Measurements from ENCODE around the gene ADARB2.

Gene ADARB2

DNA sequence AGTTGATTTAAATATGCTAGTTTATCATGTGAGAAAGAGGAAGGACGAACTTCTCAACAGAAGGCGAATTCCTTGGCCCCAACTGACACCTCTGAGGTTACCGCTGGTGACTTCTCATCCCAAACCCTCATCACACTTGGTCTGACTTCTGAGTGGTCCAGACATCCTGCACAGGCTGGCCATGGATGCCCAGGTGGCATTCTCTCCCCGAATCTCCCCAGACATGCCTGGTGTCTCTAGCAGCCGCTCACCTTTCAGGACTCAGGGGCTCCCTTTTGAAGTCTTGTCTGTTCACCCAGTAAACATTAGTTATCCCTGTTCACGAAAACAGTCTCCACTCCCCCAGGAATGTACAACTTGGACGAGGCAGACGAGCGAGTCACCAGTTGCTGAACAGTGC is 157.7 kb downstream of the ADARB2 start:
- DNase-seq = no peak

DNA sequence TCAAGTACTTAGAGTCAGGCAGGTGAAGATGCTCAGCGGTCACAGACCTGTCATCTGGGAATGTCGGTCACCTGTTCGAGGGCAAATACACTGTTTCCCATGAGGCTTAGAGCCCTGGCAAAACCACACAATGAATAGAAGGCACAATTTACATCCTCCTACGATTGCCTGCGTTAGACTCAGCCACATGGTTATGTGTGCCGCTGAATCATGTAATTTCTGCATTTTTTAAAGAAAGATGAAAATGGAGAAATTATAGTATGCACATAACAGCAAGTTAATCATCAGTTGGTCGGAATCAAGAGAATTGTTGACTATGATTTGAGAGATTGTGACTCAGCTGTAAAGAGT is 158.2 kb downstream of the ADARB2 start:
- no peak for DNase-seq

DNA sequence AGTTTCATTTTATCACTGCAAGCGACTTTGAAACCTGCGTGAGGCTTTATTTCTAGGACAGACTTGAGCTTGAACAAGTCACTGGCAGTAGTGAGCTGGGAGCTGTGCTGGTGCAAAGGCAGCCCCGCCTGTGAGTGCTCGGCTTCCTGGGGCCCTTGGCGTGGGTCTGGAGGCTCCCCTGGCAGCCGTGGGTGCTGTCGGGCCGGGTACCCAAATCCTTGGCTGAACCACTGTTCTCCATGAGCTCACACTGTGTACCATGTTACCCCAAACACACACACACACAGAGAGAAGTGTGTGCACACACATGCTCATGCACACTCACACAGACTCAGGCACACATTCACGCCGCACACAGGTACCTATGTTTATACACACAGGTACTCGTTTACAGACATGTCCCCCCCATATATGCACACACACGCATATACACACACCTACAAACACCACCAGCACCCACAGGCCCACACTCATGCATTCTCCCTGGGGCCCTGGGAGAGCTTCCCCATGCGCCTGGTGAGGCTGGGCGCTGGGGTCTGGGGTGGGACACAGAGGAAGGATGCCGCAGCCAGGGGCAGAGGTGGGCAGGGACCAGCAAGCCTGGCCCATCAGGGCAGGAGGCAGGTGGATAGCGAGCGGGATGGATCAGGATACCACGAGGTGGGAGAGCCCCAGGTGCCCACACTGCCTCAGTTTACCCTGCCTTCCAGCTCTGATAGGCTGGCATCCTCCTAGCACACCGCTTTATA is 158.8 kb downstream of the ADARB2 start:
- DNase-seq = no peak

DNA sequence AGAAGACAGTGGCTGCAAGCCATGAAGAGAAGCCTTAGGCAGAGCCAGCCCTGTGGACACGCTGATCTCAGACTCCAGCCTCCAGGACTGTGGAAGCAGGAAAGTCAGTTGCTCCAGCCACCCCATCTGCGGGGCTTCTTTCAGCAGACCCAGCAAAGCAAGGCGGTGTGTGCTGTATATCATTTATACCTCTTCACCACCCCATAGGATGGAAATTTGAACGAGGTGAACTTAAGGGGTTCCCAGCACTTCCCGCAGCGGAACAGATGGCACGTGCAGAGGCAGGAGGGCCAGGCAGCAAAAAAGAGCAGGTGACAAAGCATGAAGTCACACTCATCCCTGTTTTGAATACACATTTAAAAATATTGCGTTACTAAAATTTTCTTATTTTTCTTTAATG is 159.4 kb downstream of the ADARB2 start:
- no peak for DNase-seq

DNA sequence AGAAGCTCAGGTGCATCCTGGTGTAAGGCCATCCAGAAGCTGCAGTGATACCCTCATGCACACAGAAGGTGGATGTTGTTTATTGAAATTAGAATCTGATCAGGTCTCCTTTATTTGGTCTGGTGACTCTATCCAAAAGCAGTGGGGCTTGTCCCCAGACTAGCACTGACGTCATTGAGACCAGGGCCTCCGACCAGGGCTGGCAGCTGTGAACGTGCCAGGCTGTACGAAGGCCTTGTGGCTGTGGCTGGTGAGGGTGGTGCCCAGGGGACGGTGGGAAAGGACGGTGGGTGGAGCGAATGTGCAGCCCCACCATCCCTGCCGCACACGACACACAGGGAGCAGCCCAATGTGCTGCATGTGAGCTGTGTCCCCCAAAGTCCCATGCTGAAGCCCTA is 160.0 kb downstream of the ADARB2 start:
- no peak for DNase-seq

DNA sequence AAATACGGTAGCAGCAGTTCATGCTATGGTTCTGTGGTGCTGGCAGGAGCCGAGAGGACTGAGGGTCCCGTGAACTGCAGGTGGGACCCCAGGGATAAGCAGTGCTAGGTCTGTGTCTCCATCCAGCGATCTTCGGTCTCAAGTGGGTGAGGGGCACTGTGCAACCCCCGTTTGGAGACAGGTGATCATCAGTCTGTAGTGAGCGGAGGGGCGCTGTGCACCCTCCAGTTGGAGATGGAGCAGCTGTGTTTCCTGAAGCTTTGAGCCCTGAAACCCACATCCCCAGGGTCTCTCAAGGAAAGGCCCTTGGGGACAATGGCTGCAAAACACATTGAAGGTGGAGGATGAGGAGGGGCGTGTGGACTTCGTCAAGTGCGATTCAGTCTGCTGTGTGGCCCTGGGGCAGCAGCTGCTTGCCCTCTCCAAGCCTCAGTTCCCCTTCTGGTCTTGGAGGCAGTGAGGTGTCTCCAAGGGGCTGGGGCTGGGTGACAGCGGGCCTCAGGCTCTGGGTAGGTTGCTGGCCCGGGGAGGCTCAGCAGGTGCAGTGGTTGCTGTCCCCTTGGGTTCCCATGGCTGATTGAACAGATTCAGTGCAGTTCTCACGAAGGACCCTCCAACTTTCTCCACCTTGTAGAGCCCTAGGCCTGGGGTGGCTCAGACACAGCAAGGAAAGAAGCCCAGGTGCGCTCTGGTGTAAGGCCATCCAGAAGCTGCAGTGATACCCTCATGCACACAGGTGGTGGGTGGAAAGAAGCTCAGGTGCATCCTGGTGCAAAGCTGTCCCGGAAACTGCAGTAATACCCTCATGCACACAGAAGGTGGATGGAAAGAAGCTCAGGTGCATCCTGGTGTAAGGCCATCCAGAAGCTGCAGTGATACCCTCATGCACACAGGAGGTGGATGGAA is 160.6 kb downstream of the ADARB2 start:
- DNase-seq = no peak

DNA sequence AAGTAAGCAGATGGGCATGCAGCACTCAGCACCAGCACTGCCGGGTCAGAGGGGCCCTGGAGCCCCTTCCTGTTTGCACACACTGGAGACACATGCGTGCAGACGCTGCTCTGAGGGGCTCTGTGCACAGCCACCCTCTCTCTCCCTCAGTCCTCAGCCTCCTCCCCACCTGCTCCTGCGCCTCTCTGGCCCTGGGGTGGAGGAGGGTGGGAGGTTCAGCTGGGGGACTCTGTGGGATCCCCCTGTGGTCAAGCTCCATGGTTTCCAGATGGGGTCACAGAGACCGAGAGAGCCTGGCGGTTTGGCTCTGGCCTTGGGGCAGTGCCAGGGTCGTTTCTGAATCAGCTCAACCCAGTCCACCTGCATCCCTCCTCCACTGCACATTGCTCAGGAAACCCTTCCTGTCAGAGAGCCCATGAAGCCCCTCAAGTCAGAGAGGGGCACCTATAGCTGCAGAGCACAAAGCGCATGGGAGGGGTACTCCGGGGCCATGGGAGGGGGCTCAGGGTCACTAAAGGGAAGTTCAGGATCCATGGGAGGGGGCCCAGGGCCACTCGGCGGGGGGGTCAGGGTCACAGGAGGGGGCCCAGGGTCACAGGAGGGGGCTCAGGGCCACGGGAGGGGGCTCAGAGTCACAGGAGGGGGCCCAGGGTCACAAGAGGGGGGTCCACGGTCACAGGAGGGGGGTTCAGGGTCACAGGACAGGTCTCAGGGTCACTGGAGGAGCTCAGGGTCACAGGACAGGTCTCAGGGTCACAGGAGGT is 161.7 kb downstream of the ADARB2 start:
- no peak for DNase-seq

DNA sequence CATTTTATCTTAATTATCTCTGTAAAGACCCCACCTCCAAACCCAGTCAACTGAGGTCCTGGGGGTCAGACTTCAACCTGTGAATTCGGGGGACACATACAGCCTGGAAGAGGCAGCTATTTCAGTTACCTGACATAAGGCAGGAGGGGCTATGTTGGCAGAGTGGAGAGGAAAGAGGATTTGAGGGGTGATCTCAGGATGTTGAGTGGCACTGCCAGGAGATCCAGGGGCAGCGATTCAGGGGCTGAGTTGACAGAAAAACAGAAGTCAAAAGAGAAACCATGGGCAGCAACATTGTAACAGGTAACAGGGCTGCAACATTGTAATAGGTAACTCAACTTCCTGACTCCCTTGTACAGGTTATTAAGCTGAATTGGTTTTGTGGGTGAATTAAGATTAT is 162.6 kb downstream of the ADARB2 start:
- DNase-seq = no peak

DNA sequence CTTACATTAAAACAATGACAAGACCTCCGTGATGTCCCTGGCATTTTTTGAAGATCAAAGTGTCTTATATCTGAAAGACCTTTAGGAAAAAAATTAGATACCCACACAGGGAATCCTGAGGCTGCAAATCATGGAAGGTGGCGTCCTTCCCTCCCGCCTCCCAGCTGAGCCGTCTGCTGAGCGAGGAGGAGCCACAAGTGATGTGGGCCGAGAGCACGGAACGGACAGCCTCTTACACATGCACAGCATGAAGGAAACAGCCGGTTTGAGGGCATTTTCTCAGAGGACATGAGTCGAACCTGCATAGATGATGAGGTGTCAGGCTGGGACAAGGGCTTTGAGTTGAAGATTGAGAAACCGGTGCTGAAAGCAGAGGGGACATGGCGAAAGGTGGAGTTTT is 163.3 kb downstream of the ADARB2 start:
- DNase-seq = no peak

DNA sequence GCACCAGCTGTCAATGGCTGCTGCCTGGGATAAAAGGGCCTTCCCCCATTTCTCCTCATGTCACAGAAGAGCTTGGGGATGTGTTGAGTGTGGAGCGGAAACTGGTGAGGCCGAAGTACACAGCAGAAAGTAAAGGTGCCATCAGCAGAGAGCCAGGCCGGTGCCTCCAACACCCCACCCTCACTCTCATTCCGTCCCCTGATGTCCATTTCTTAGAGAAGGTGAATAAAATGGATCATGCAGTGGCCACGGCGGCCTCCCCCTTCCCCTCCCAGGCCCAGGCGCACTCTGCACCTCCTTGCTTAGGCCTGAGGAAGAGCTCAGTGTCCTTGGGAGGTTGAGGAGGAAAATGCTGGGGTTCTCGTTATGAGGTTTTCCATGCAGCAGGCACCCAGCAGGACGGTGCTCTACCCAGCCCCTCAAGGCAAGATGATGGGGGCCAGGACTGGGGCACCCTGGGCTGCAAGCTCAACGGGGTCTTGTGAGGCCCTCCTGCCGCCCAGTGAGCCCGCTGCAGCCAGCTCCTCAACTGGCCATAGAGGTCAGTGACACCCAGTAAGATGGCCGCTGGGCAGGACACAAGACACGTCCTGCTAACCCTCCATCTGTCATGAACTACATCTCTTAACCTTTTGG is 163.9 kb downstream of the ADARB2 start:
- no peak for DNase-seq

DNA sequence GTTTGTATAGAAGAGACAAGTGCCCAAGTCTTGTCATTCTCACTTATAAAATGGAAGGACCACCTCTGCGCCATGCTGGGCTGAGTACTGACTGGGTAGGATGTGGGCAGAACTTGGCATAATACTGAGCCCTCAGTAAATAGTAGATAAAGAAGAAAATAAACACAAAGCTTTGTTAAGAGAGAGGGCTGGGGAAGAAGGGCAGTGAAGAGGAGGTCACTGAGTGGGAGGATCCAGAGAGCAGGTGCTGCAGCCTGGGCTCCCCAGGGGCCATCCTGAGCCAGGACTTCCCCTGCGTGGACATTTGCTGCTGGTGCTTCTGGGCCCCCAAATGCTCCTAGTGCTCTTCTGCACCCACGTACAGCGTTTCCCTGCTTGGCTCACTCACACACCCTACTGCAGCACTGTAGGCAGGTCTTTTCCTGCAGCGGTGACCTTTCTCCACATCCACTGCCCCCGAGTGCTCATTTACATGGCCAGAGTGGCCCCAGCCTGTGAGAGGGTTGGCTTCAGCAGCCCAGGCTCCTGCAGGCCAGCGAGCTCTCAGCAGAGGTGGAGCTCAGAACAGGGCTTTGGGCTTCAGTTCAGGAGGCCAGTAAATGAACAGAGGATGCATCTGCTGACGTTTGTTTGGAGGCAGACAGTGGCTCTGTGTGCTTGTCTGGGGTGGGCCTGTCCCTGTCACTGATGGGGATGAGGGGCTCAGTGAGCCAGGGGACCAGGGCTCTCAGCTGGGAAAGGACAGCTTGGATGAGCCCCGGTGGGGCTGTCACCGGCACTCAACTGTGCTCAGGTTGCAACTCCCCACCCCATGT is 164.6 kb downstream of the ADARB2 start:
- DNase-seq = no peak

DNA sequence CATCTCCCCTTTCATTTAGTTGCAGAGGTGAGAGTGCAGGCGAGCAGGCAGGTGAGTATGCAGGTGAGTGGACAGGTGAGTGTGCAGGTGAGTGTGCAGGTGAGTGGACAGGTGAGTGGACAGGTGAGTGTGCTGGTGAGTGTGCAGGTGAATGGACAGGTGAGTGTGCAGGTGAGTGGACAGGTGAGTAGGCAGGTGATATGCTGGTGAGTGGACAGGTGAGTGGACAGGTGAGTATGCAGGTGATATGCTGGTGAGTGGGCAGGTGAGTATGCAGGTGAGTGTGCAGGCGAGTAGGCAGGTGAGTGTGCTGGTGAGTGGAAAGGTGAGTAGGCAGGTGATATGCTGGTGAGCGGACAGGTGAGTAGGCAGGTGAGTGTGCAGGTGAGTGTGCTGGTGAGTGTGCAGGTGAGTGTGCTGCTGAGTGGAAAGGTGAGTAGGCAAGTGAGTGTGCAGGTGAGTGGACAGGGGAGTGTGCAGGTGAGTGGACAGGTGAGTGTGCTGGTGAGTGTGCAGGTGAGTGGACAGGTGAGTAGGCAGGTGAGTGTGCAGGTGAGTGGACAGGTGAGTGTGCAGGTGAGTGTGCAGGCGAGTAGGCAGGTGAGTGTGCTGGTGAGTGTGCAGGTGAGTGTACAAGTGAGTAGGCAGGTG is 165.6 kb downstream of the ADARB2 start:
- DNase-seq = no peak

DNA sequence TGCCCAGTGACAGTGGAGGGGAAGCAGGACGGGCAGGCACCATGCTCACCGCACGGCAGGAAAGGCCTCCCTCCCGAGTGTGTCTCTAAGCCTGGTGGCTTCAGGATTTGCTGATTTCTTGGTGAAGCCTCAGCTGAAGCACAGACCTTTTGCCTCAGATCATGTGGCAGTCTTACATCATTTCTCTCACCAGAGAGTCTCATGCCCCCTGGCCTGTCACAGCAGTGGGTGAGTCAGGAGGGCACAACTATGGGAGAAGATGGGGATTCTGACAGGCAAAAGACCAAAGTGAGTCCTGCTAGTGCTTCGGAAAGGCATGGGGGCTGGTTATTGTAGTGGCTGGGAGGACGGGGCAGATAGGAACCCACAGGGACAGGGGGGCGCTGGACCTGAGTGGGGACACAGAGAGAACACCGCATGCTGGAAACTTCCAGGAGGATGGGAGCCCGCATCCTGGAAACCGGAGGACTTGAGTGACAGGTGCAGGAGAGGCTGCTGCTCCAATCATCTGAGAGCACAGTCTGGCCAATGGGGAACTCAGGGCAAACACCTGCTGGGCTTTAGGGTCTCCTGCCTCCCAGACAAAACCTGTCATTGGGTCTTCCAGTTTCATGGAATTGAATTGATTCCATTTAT is 166.8 kb downstream of the ADARB2 start:
- DNase-seq = no peak

DNA sequence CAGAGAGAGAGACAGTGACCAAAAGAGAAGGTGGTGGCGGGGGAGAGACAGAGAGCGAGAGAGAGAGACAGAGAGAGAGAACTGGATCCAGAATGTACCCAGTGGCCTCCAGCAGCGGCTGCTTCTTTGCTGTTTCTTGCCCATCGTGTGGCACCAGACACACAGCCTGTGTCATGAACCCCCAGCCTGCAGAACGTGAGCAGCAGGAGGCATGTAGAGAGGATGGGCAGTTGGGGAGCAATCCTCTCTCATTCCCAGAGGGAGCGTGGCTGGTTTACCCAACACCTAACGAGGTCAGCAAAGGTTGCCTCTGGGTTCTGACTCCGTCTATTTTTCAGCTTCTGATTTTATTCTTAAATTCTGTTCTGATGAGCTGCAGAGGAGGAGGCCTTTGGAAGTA is 168.1 kb downstream of the ADARB2 start:
- DNase-seq = no peak

DNA sequence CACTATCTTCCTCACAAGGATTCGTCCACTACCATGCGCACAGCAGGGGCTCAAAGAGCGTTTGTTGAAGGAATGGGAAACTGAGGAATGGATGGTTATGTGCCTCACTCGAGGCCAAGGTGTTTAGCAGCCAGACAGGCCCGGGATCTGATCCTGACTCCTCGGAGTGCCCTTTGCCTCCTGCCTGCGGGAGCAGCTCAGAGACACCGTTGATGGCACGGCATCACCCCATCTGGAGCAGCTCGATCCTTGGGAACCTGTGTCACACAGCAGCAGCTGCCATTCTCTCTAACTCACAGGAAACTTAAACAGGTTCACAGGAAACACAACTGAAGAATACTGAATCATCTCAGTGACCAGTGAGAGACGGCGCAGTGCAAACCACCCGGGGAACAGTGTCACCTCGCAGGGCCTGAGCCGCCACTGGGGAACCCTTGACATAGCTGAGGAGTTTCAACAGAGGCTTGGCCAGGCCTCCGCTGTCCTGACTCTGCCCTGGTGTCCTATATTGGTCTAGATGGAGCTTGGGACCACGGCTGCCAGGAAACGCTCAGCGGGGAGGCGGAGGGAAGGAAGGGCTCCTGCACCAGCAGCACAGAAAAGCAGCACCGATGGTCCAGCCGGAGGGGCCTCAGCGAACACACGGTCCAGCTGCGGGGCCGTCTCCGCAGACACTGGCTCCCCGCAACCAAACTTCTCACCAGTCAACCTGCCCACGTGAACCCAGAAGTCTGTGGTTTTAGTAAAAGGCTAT is 169.4 kb downstream of the ADARB2 start:
- no peak for DNase-seq

DNA sequence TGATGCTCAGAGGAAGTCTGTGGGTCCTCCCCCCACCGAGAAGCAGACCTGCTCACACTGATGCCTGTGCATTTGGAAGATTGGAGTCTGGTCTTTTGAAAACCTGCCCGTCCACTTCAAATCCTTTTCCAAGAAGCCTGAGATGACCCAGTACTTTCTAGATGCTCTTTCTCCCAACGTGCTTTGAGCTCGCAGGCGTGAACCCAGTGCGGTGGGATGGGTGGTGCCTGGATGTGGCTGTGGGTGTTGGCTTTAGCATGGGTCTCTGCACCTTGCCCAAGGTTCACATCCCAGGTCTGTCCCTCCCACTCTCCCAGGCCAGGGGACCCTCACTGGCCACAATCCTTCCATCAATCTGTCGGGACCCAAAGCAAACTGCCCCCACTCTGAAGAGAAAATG is 170.2 kb downstream of the ADARB2 start:
- DNase-seq = no peak

DNA sequence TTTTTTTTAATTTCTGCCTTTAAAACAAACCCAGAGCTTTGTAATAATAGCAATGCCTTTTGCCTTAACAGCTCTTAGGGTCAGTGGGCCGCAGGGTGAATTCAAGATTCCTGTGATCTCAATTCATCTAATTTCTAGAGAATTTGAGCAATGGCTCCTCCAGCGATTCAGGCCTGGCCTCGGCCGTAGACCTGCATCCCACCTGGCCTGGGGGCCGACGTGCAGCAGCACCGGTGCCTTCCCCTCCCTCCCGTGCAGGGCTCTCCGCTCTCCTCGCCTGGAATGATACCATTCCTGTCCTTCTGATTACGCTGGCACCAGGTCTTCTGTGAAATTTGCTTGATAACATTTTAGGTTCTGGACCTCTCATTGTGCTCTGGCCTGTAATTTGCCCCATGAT is 172.5 kb downstream of the ADARB2 start:
- DNase-seq = no peak

DNA sequence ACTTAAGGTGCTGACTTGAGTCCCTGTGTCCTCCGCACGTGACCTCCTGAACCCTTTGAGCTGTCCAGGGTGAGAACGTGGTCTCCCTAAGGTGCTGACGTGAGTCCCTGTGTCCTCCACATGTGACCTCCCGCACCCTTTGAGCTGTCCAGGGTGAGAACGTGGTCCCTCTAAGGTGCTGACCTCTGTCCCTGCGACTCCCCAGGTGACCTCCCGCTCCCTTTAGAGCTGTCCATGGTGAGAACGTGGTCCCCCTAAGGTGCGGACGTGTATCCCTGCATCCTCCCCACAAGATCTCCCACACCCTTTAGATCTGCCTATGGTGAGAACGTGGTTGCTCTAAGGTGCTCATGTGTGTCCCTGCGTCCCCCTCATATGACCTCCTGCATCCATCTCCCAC is 174.3 kb downstream of the ADARB2 start:
- no peak for DNase-seq

DNA sequence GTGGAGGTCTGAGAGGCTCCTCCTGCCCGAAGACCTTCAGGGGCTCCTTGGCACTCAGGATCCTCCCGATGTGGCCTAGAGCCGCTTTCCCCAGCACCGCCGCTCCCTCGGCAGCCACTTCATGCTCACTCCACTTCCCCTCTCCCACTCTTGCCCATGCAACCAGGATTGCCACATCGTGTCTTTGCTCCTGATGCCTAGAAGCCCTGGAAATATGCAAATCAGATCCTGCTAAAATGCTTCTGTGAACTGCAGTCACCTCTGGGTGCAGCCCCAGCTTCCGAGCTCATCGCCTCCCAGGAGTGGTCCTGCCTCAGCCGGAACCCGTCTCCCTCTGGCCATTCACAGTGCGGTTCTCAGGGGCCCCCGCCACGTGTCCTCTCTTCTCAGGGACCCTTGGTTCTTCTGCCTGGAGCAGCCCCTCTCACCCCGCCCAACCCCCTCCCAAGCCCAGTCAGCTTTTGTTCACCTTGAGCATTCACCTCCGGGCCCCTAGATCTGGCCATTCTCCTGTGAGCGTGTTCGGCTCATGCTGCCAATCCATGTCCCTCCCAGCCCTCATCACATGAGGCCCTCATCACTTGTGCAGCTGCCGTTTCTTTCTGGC is 175.5 kb downstream of the ADARB2 start:
- no peak for DNase-seq
